Measurements from ENCODE around the gene ARMCX6. TPM values are rescaled to one million over a fixed set of nuclear protein-coding genes. Genes with fewer than 3 reads are reported as not detected.

ARMCX6 gene
- total and polyA plus RNA-seq, 3 donors from 2014 or later = 28.4 to 29.7 (median 29.3) TPM

DNA sequence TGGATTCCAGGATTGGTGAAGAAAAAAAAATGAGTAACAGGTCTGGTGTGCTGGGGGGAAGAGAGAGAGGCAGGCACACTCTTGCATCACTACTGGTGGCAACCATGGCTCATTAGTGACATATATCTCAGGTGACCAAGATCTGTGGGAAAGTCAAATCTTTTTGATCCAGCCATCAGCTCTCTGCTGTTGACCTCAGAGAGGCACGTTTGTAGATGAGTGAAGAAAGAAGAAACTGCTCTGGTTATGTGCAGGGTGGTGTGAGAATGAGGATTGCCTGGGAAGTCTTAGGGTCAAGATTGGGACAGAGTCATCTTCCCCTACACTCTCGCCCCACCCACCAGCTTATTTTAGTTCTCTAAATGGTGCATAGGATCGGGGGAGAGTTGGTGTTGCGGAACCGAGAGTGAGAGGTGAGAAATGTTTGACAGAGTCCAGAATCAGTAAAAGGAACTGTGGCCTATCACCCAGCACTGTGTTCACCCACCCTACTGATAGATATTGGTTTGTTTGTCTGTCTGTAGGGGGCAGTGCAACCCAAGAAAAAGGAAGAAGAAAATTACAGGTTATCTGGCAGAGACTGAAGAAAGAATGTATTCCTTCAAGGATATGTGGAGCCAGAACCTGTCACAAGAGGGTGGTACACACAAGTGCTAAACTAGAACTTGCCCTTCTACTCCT is 21.9 kb downstream of the ARMCX6 start:
- H3K36me3 ChIP-seq (ENCODE audit: low read depth, missing control alignments) = no peaks in the 10 kb centered on the region
- no peaks in the 10 kb centered on the region for H3K27me3 ChIP-seq
- H3K4me3 ChIP-seq = no peak overlapping the region

More for the DNA sequence above, 21.9 kb downstream of the ARMCX6 start:
- Histone ChIP-seq H3K4me1 (no peaks in the 10 kb centered on the region), H3K27ac (no peak overlapping the region), H3K9me3 (no peaks in the 10 kb centered on the region)
- TF ChIP-seq, protein P1, sequence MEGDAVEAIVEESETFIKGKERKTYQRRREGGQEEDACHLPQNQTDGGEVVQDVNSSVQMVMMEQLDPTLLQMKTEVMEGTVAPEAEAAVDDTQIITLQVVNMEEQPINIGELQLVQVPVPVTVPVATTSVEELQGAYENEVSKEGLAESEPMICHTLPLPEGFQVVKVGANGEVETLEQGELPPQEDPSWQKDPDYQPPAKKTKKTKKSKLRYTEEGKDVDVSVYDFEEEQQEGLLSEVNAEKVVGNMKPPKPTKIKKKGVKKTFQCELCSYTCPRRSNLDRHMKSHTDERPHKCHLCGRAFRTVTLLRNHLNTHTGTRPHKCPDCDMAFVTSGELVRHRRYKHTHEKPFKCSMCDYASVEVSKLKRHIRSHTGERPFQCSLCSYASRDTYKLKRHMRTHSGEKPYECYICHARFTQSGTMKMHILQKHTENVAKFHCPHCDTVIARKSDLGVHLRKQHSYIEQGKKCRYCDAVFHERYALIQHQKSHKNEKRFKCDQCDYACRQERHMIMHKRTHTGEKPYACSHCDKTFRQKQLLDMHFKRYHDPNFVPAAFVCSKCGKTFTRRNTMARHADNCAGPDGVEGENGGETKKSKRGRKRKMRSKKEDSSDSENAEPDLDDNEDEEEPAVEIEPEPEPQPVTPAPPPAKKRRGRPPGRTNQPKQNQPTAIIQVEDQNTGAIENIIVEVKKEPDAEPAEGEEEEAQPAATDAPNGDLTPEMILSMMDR (IDR thresholded peaks at IDR 0.05) = peak; percentile 17 to 60 (median 40)
- no peak for TF ChIP-seq POLR2A (IDR thresholded peaks at IDR 0.05)
- intact Hi-C loops (cut with DNase I; ENCODE audit: low total_unique reads) = no loop called here
- WGBS, 2 donors = 16 to 17% methylated on average over 5 of the region's 5 CpGs
- peak; percentile 22 for DNase-seq

Small RNAs within 50 kb of the gene (small RNA-seq; reads per million reads assigned to genes)
- gene RNU6-30P = 0 reads per million in 2 donors

Other genes with a start within 250 kb of the ARMCX6 start
- gene BTK, start 231.8 kb downstream of the ARMCX6 start, total RNA-seq = 1 to 10 TPM; 3.6 to 6.9 TPM
- gene BTK, start 231.8 kb downstream of the ARMCX6 start, polyA plus RNA-seq (ENCODE audit: insufficient read depth, low read depth, low replicate concordance) = 3.9 TPM
- gene RPL36A, start 227.0 kb downstream of the ARMCX6 start, total RNA-seq = 100 to 1,000 TPM; 177 to 507 TPM
- gene RPL36A, start 227.0 kb downstream of the ARMCX6 start, polyA plus RNA-seq (ENCODE audit: insufficient read depth, low read depth, low replicate concordance) = 619 TPM
- 10 to 100 TPM; 12.5 to 16.2 TPM for gene GLA, start 210.1 kb downstream of the ARMCX6 start, total RNA-seq
- gene GLA, start 210.1 kb downstream of the ARMCX6 start, polyA plus RNA-seq (ENCODE audit: insufficient read depth, low read depth, low replicate concordance) = 17.9 TPM
- 10 to 100 TPM; 31.1 to 39.5 TPM for gene HNRNPH2, start 209.8 kb downstream of the ARMCX6 start, total RNA-seq
- gene HNRNPH2, start 209.8 kb downstream of the ARMCX6 start, polyA plus RNA-seq (ENCODE audit: insufficient read depth, low read depth, low replicate concordance) = 46.3 TPM
- 10 to 100 TPM; 12.1 to 13.3 TPM for gene ARMCX4, start 132.5 kb downstream of the ARMCX6 start, total RNA-seq
- 4.5 TPM for gene ARMCX4, start 132.5 kb downstream of the ARMCX6 start, polyA plus RNA-seq (ENCODE audit: insufficient read depth, low read depth, low replicate concordance)
- gene ARMCX1, start 67.5 kb downstream of the ARMCX6 start, total RNA-seq = 10 to 100 TPM; 12.6 to 13.1 TPM
- gene ARMCX1, start 67.5 kb downstream of the ARMCX6 start, polyA plus RNA-seq (ENCODE audit: insufficient read depth, low read depth, low replicate concordance) = 14.3 TPM
- gene ARMCX3, start 5.2 kb upstream of the ARMCX6 start, total RNA-seq = 10 to 100 TPM; 41.3 to 56.6 TPM
- 32.2 TPM for gene ARMCX3, start 5.2 kb upstream of the ARMCX6 start, polyA plus RNA-seq (ENCODE audit: insufficient read depth, low read depth, low replicate concordance)
- gene ARMCX2, start 41.9 kb upstream of the ARMCX6 start, total RNA-seq = 10 to 100 TPM; 16.1 to 19.2 TPM
- gene ARMCX2, start 41.9 kb upstream of the ARMCX6 start, polyA plus RNA-seq (ENCODE audit: insufficient read depth, low read depth, low replicate concordance) = 17.7 TPM

Data from testis (tissue), 3 donors.